GM23338 (cell line): ENCODE measurements around the gene HUS1. TPM values are rescaled to one million over a fixed set of nuclear protein-coding genes. Genes with fewer than 3 reads are reported as not detected.

Source experiments
- ATAC-seq: fragments of 200-7000 bp; cut with Tn5 transposase; 3 replicates; pipeline ENCODE4 v1.9.1; 2020
- DNase-seq: peaks from one replicate; pipeline ENCODE4 v3.0.0-alpha.2; 2015; ENCODE audit warnings: low spot score
- H2AFZ ChIP-seq: fragments of 200-600 bp; sonication (generic); 2 replicates; pipeline ENCODE4 v1.8.0; 2016; ENCODE audit warnings: antibody characterized with exemption, mild to moderate bottlenecking, moderate library complexity
- H3F3A ChIP-seq: fragments of 200-600 bp; sonication (generic); replicated peaks from 2 replicates; pipeline ENCODE4 v1.8.0; 2017; ENCODE audit warnings: antibody characterized with exemption, mixed run types, low read depth
- H3K27ac ChIP-seq: fragments of 200-600 bp; sonication (generic); 2 replicates; pipeline ENCODE4 v1.6.1; 2016; ENCODE audit warnings: low read depth
- H3K27me3 ChIP-seq: fragments of 200-600 bp; sonication (generic); 2 replicates; pipeline ENCODE4 v1.8.0; 2016; ENCODE audit warnings: mild to moderate bottlenecking, mixed run types, moderate library complexity; ENCODE audit not compliant: insufficient read depth
- H3K36me3 ChIP-seq: fragments of 200-600 bp; sonication (generic); 2 replicates; pipeline ENCODE4 v1.8.0; 2016; ENCODE audit warnings: mild to moderate bottlenecking; ENCODE audit not compliant: insufficient read depth
- H3K4me1 ChIP-seq: fragments of 200-600 bp; sonication (generic); 2 replicates; pipeline ENCODE4 v1.8.0; 2016; ENCODE audit warnings: mild to moderate bottlenecking, moderate library complexity; ENCODE audit not compliant: insufficient read depth
- H3K4me2 ChIP-seq: fragments of 200-600 bp; sonication (generic); 2 replicates; pipeline ENCODE4 v1.7.1; 2017; ENCODE audit warnings: mixed run types
- H3K4me3 ChIP-seq: fragments of 200-600 bp; sonication (generic); 2 replicates; pipeline ENCODE4 v1.6.1; 2016; ENCODE audit warnings: mixed run types
- H3K79me2 ChIP-seq: fragments of 200-600 bp; sonication (generic); replicated peaks from 2 replicates; pipeline ENCODE4 v1.8.0; 2017; ENCODE audit warnings: mild to moderate bottlenecking; ENCODE audit not compliant: insufficient read depth
- H3K9me2 ChIP-seq: fragments of 200-600 bp; sonication (generic); 2 replicates; pipeline ENCODE4 v1.8.0; 2017; ENCODE audit not compliant: insufficient read depth
- H4K20me1 ChIP-seq: fragments of 200-600 bp; sonication (generic); replicated peaks from 2 replicates; pipeline ENCODE4 v1.8.0; 2017; ENCODE audit warnings: mild to moderate bottlenecking; ENCODE audit not compliant: insufficient read depth
- H3K27ac Mint-ChIP-seq: 2 replicates; pipeline ENCODE4 v1.8.0; 2020; ENCODE audit warnings: inconsistent platforms, mild to moderate bottlenecking, moderate library complexity, mixed read lengths
- H3K27me3 Mint-ChIP-seq: 3 replicates; pipeline ENCODE4 v1.8.0; 2022; ENCODE audit warnings: low read depth, mild to moderate bottlenecking, moderate library complexity, mixed read lengths, inconsistent platforms; ENCODE audit not compliant: insufficient read depth, poor library complexity
- H3K36me3 Mint-ChIP-seq: 3 replicates; pipeline ENCODE4 v1.8.0; 2021; ENCODE audit warnings: low read depth, mild to moderate bottlenecking, inconsistent platforms, moderate library complexity, mixed read lengths
- H3K4me1 Mint-ChIP-seq: 3 replicates; pipeline ENCODE4 v1.8.0; 2020; ENCODE audit warnings: mild to moderate bottlenecking, inconsistent platforms, mixed read lengths
- H3K4me3 Mint-ChIP-seq: 3 replicates; pipeline ENCODE4 v1.8.0; 2021; ENCODE audit warnings: moderate library complexity, mild to moderate bottlenecking, inconsistent platforms, mixed read lengths
- H3K9me3 Mint-ChIP-seq: 3 replicates; pipeline ENCODE4 v1.8.0; 2020; ENCODE audit warnings: moderate library complexity, mild to moderate bottlenecking, inconsistent platforms, mixed read lengths
- CREB1 ChIP-seq: fragments of 250-450 bp; sonication (Bioruptor Pico); IDR thresholded peaks from 2 replicates; pipeline ENCODE4 v1.5.0; 2020; ENCODE audit warnings: low read depth, mild to moderate bottlenecking, moderate library complexity
- CTCF ChIP-seq, 2 experiments: fragments of 200-600 bp in 1 of 2; sonication (generic) in 1 of 2; conservative IDR thresholded peaks; 2 replicates each; pipeline versions ENCODE4 v1.5.1 to v1.6.1; 2016 to 2017; ENCODE audit warnings: antibody characterized with exemption in 2 of 2, low read depth in 2 of 2, mild to moderate bottlenecking in 2 of 2, moderate library complexity in 1 of 2
- ETS1 ChIP-seq: IDR thresholded peaks from 2 replicates; pipeline ENCODE4 v1.6.1; 2016; ENCODE audit warnings: antibody characterized with exemption
- EZH2 ChIP-seq: fragments of 200-600 bp; sonication (generic); IDR thresholded peaks from one replicate; pipeline ENCODE4 v1.8.0; 2017; ENCODE audit warnings: antibody characterized with exemption, mild to moderate bottlenecking, low read depth; ENCODE audit not compliant: unreplicated experiment
- EZH2phosphoT487 ChIP-seq: fragments of 200-600 bp; sonication (generic); IDR thresholded peaks from one replicate; pipeline ENCODE4 v1.8.1; 2018; ENCODE audit warnings: antibody characterized with exemption; ENCODE audit not compliant: unreplicated experiment
- JUNB ChIP-seq: IDR thresholded peaks from one replicate; pipeline ENCODE4 v1.6.1; 2016; ENCODE audit warnings: antibody characterized with exemption; ENCODE audit not compliant: unreplicated experiment
- NANOG ChIP-seq: IDR thresholded peaks from 2 replicates; pipeline ENCODE4 v1.6.1; 2016; ENCODE audit warnings: antibody characterized with exemption, borderline replicate concordance
- POLR2AphosphoS5 ChIP-seq: IDR thresholded peaks from 2 replicates; pipeline ENCODE4 v1.6.1; 2016; ENCODE audit warnings: antibody characterized with exemption, low read depth
- REST ChIP-seq: IDR thresholded peaks from one replicate; pipeline ENCODE4 v1.6.1; 2018; ENCODE audit warnings: antibody characterized with exemption; ENCODE audit not compliant: unreplicated experiment
- STAT1 ChIP-seq: IDR thresholded peaks from one replicate; pipeline ENCODE4 v1.6.1; 2016; ENCODE audit warnings: antibody characterized with exemption; ENCODE audit not compliant: unreplicated experiment
- ZNF114 ChIP-seq: fragments of 250-450 bp; sonication (Bioruptor Pico); IDR thresholded peaks from 2 replicates; pipeline ENCODE4 v1.5.0; 2020; ENCODE audit warnings: mild to moderate bottlenecking, moderate library complexity
- ZNF331 ChIP-seq: fragments of 250-450 bp; sonication (Bioruptor Pico); IDR thresholded peaks from 2 replicates; pipeline ENCODE4 v1.5.0; 2020; ENCODE audit warnings: low read depth, mild to moderate bottlenecking, moderate library complexity
- ZNF462 ChIP-seq: fragments of 250-450 bp; sonication (Bioruptor Pico); IDR thresholded peaks from 2 replicates; pipeline ENCODE4 v1.5.0; 2020; ENCODE audit warnings: mild to moderate bottlenecking, moderate library complexity
- polyA plus RNA-seq: library from polyadenylated mRNA; unstranded; fragments of >200 nt; fragmentation: Nextera tagmentation; extraction: Ambion mirVana; gene quantifications from 2 replicates; pipeline ENCODE4 v1.2.1, GENCODE V29; 2016
- total RNA-seq: library from RNA; depleted of rRNA; stranded (reverse); fragments of >200 nt; shearing (Covaris generic); gene quantifications from 2 replicates; pipeline ENCODE4 v1.2.3, GENCODE V29; 2014

The HUS1 gene
- total and polyA plus RNA-seq, 2 experiments from 2014 or later, result 14.9 to 29.7 TPM

GRCh38 chr7:47939425-47940036 is 39.9 kb downstream of the HUS1 start:
- TF ChIP-seq ETS1 (no peak), CREB1 (CRISPR knock-in tag) (no peak), NANOG (no peak), ZNF462 (CRISPR knock-in tag) (no peak), REST (no peak), POLR2AphosphoS5 (no peak), ZNF331 (CRISPR knock-in tag) (no peak), CTCF (conservative IDR thresholded peaks at IDR 0.05; ENCODE audit: low read depth in 2 of 2) (no peak), EZH2 (no peak), EZH2phosphoT487 (no peak), ZNF114 (no peak), JUNB (no peak), STAT1 (no peak)
- Histone ChIP-seq H3K4me1 (peaks cover 18% of the 10 kb centered on the region), H3K27me3 (no peaks in the 10 kb centered on the region), H3K9me2 (no peaks in the 10 kb centered on the region), H3F3A (no peaks in the 10 kb centered on the region), H3K4me3 (no peak overlapping the region), H3K27ac (no peak overlapping the region), H3K4me2 (no peak overlapping the region), H3K36me3 (no peaks in the 10 kb centered on the region), H3K79me2 (no peaks in the 10 kb centered on the region), H4K20me1 (no peaks in the 10 kb centered on the region), H2AFZ (peak overlapping the region; percentile 56; the same call in 1 of the 2 replicates)
- no peak for ATAC-seq
- Mint-ChIP-seq H3K36me3 (no peaks in the 10 kb centered on the region), H3K27me3 (peaks cover 14% of the 10 kb centered on the region), H3K4me1 (peaks cover 35% of the 10 kb centered on the region), H3K4me3 (no peak overlapping the region), H3K27ac (no peak overlapping the region), H3K9me3 (no peaks in the 10 kb centered on the region)
- DNase-seq, result no peak
